T-helper 17 cell (primary cell): ENCODE results near the gene PRB4. TPM values are rescaled to one million over a fixed set of nuclear protein-coding genes. Genes with fewer than 3 reads are reported as not detected.
"Not testable (repeated sequence)": the region's sequence is repeated elsewhere in the genome, so short reads cannot be mapped to it uniquely, and the experiment has no call there.

Source experiments
- ATAC-seq: fragments of 150-1000 bp; cut with Tn5 transposase; 2 replicates; pipeline ENCODE4 v1.10.0; 2021; ENCODE audit warnings: mild to moderate bottlenecking, moderate library complexity
- DNase-seq, 3 donors: peaks; one replicate each; pipeline versions ENCODE4 v3.0.0 to v3.0.0-alpha.2; 2020 to 2021
- H3K9me3 ChIP-seq: one replicate; pipeline ENCODE4 v1.7.0; 2013; ENCODE audit warnings: low read length, mild to moderate bottlenecking; ENCODE audit not compliant: control insufficient read depth, poor library complexity, severe bottlenecking
- H3K27ac Mint-ChIP-seq: one replicate; pipeline ENCODE4 v1.8.0; 2022; ENCODE audit warnings: mild to moderate bottlenecking, moderate library complexity, mixed read lengths
- H3K27me3 Mint-ChIP-seq: one replicate; pipeline ENCODE4 v1.8.0; 2022; ENCODE audit warnings: mixed read lengths
- H3K36me3 Mint-ChIP-seq: one replicate; pipeline ENCODE4 v1.8.0; 2022; ENCODE audit warnings: low read depth, mixed read lengths
- H3K4me1 Mint-ChIP-seq: one replicate; pipeline ENCODE4 v1.8.0; 2022; ENCODE audit warnings: mild to moderate bottlenecking, mixed read lengths
- H3K4me3 Mint-ChIP-seq: one replicate; pipeline ENCODE4 v1.8.0; 2022; ENCODE audit warnings: mild to moderate bottlenecking, moderate library complexity, mixed read lengths
- total RNA-seq, 4 donors: library from RNA in 2 of 4; stranded (reverse) in 2 of 4; gene quantifications; one replicate each; pipeline ENCODE4 v1.2.3 and lab custom pipeline; 2022 to 2026

The PRB4 gene
- total RNA-seq (not detected), total RNA-seq (lab: John Stamatoyannopoulos, UW) (0 reads per million in 2 donors)

- peaks cover 4% of the 10 kb centered on the region for H3K9me3 ChIP-seq
- ATAC-seq (no peak), DNase-seq (no peak)
- Mint-ChIP-seq H3K27ac (no peak within 1 kb of the TSS), H3K4me3 (no peak within 1 kb of the TSS), H3K27me3 (no peaks in the 10 kb centered on the region), H3K36me3 (no peaks in the 10 kb centered on the region), H3K4me1 (no peaks in the 10 kb centered on the region)
Observed at GRCh38 chr12:11310336-11310735, at the start of gene PRB4. Gene PRB4, minus strand, starts transcription at chr12:11310436. Its CDS starts 38 bp downstream, at chr12:11310398.

GRCh38 chr12:11351736-11352135 is 41.5 kb upstream of the PRB4 start:
- not testable (repeated sequence) for ATAC-seq, H3K27me3 Mint-ChIP-seq, H3K27ac Mint-ChIP-seq, H3K4me3 Mint-ChIP-seq, H3K36me3 Mint-ChIP-seq, H3K4me1 Mint-ChIP-seq, DNase-seq, H3K9me3 ChIP-seq

- ATAC-seq: no peak
- Mint-ChIP-seq H3K4me1 (no peaks in the 10 kb centered on the region), H3K4me3 (no peak overlapping the region), H3K27me3 (peaks cover 6% of the 10 kb centered on the region), H3K27ac (no peak overlapping the region), H3K36me3 (peaks cover 2% of the 10 kb centered on the region)
- no peaks in the 10 kb centered on the region for H3K9me3 ChIP-seq
- no peak for DNase-seq
Observed at GRCh38 chr12:11348439-11348838, 38.2 kb upstream of the PRB4 start.

GRCh38 chr12:11347810-11348209 is 37.6 kb upstream of the PRB4 start:
- H3K9me3 ChIP-seq: no peaks in the 10 kb centered on the region
- DNase-seq (no peak), ATAC-seq (no peak)
- Mint-ChIP-seq H3K27me3 (peaks cover 6% of the 10 kb centered on the region), H3K36me3 (peaks cover 2% of the 10 kb centered on the region), H3K4me3 (no peak overlapping the region), H3K4me1 (no peaks in the 10 kb centered on the region), H3K27ac (no peak overlapping the region)

- no peak for DNase-seq
- Mint-ChIP-seq H3K4me1 (no peaks in the 10 kb centered on the region), H3K4me3 (no peak overlapping the region), H3K36me3 (peaks cover 2% of the 10 kb centered on the region), H3K27me3 (no peaks in the 10 kb centered on the region), H3K27ac (no peak overlapping the region)
- H3K9me3 ChIP-seq: no peaks in the 10 kb centered on the region
- no peak for ATAC-seq
Observed at GRCh38 chr12:11344500-11344899, 34.3 kb upstream of the PRB4 start.

GRCh38 chr12:11324426-11324825 is 14.2 kb upstream of the PRB4 start:
- no peaks in the 10 kb centered on the region for H3K4me1 Mint-ChIP-seq
- H3K27me3 Mint-ChIP-seq: no peaks in the 10 kb centered on the region
- ATAC-seq (no peak), DNase-seq (no peak)
- no peaks in the 10 kb centered on the region for H3K9me3 ChIP-seq
- no peaks in the 10 kb centered on the region for H3K36me3 Mint-ChIP-seq
- no peak overlapping the region for H3K27ac Mint-ChIP-seq
- H3K4me3 Mint-ChIP-seq: no peak overlapping the region

- no peaks in the 10 kb centered on the region for H3K27me3 Mint-ChIP-seq
- H3K9me3 ChIP-seq: no peaks in the 10 kb centered on the region
- ATAC-seq: no peak
- H3K36me3 Mint-ChIP-seq: no peaks in the 10 kb centered on the region
- H3K27ac Mint-ChIP-seq: no peak overlapping the region
- H3K4me1 Mint-ChIP-seq: no peaks in the 10 kb centered on the region
- no peak overlapping the region for H3K4me3 Mint-ChIP-seq
- DNase-seq: no peak
Observed at GRCh38 chr12:11321980-11322379, 11.7 kb upstream of the PRB4 start.

GRCh38 chr12:11307143-11307542 is 3.1 kb downstream of the PRB4 start:
- no peak overlapping the region for H3K4me3 Mint-ChIP-seq
- peaks cover 4% of the 10 kb centered on the region for H3K9me3 ChIP-seq
- no peaks in the 10 kb centered on the region for H3K36me3 Mint-ChIP-seq
- no peaks in the 10 kb centered on the region for H3K4me1 Mint-ChIP-seq
- no peak overlapping the region for H3K27ac Mint-ChIP-seq
- H3K27me3 Mint-ChIP-seq: no peaks in the 10 kb centered on the region
- DNase-seq: no peak
- ATAC-seq: no peak

- DNase-seq (no peak), ATAC-seq (no peak)
- Mint-ChIP-seq H3K36me3 (no peaks in the 10 kb centered on the region), H3K27me3 (no peaks in the 10 kb centered on the region), H3K27ac (no peak overlapping the region), H3K4me3 (no peak overlapping the region), H3K4me1 (peaks cover 5% of the 10 kb centered on the region)
- H3K9me3 ChIP-seq: no peaks in the 10 kb centered on the region
Observed at GRCh38 chr12:11273449-11273848, 36.8 kb downstream of the PRB4 start.

- H3K9me3 ChIP-seq: no peaks in the 10 kb centered on the region
- no peak for ATAC-seq
- Mint-ChIP-seq H3K36me3 (no peaks in the 10 kb centered on the region), H3K27ac (no peak within 1 kb of the TSS), H3K4me3 (no peak within 1 kb of the TSS), H3K4me1 (peaks cover 3% of the 10 kb centered on the region), H3K27me3 (no peaks in the 10 kb centered on the region)
- DNase-seq: no peak
Observed at GRCh38 chr12:11269607-11270006, 40.6 kb downstream of the PRB4 start, which contains the start of gene PRB3. Gene PRB3, minus strand, starts transcription at chr12:11269707. Its CDS starts 38 bp downstream, at chr12:11269669.

GRCh38 chr12:11264501-11264900 is 45.7 kb downstream of the PRB4 start:
- ATAC-seq (no peak), DNase-seq (no peak)
- H3K27ac Mint-ChIP-seq: no peak overlapping the region
- H3K27me3 Mint-ChIP-seq: no peaks in the 10 kb centered on the region
- no peaks in the 10 kb centered on the region for H3K4me1 Mint-ChIP-seq
- no peaks in the 10 kb centered on the region for H3K9me3 ChIP-seq
- H3K4me3 Mint-ChIP-seq: no peak overlapping the region
- H3K36me3 Mint-ChIP-seq: no peaks in the 10 kb centered on the region

Other genes with a start within 250 kb of the PRB4 start
- 1 to 10 TPM; 1.2 to 2.2 TPM for gene TAS2R46, start 248.1 kb downstream of the PRB4 start, total RNA-seq
- 1 to 10 TPM; 1.9 to 2.4 TPM for gene TAS2R43, start 218.1 kb downstream of the PRB4 start, total RNA-seq
- gene TAS2R30, start 175.8 kb downstream of the PRB4 start, total RNA-seq: 1 to 10 TPM; 4.9 to 6.6 TPM
- gene SMIM10L1, start 139.2 kb downstream of the PRB4 start, total RNA-seq: 1 to 10 TPM; 9.1 to 9.2 TPM
- gene TAS2R42, start 123.5 kb downstream of the PRB4 start, total RNA-seq: not detected
- not detected for gene PRB3, start 40.7 kb downstream of the PRB4 start, total RNA-seq
- gene PRB2, start 85.1 kb upstream of the PRB4 start, total RNA-seq: not detected